GM18870 (cell line): Measurements from ENCODE around the gene UBE2E2.

Experiments used
- ATAC-seq: cut with Tn5 transposase; IDR thresholded peaks from one replicate; pipeline ENCODE4 v1.9.1; 2021; ENCODE audit warnings: moderate library complexity; ENCODE audit not compliant: unreplicated experiment

The UBE2E2 gene

GRCh38 chr3:23501201-23501802 lies 298.2 kb downstream of the UBE2E2 start:
- ATAC-seq = no peak

- no peak for ATAC-seq
Measured at GRCh38 chr3:23508464-23508863, 305.3 kb downstream of the UBE2E2 start.

GRCh38 chr3:23518441-23518840 lies 315.3 kb downstream of the UBE2E2 start:
- ATAC-seq = no peak

- ATAC-seq = peak; percentile 91
Measured at GRCh38 chr3:23519314-23520208, 316.4 kb downstream of the UBE2E2 start.

GRCh38 chr3:23527326-23527725 lies 324.2 kb downstream of the UBE2E2 start:
- ATAC-seq = no peak

- ATAC-seq = no peak
Measured at GRCh38 chr3:23533596-23533995, 330.5 kb downstream of the UBE2E2 start.

- ATAC-seq = no peak
Measured at GRCh38 chr3:23533996-23534395, 330.9 kb downstream of the UBE2E2 start.

GRCh38 chr3:23537101-23537551 lies 334.0 kb downstream of the UBE2E2 start:
- no peak for ATAC-seq

GRCh38 chr3:23539185-23539584 lies 336.1 kb downstream of the UBE2E2 start:
- ATAC-seq = no peak

- ATAC-seq = no peak
Measured at GRCh38 chr3:23540600-23540999, 337.5 kb downstream of the UBE2E2 start.

GRCh38 chr3:23542079-23542478 lies 339.0 kb downstream of the UBE2E2 start:
- ATAC-seq = no peak

GRCh38 chr3:23546181-23546580 lies 343.1 kb downstream of the UBE2E2 start:
- no peak for ATAC-seq

- ATAC-seq = no peak
Measured at GRCh38 chr3:23547905-23548650, 345.0 kb downstream of the UBE2E2 start.

- no peak for ATAC-seq
Measured at GRCh38 chr3:23548706-23549105, 345.6 kb downstream of the UBE2E2 start.

- no peak for ATAC-seq
Measured at GRCh38 chr3:23549148-23549910, 346.2 kb downstream of the UBE2E2 start.

- peak; percentile 78 for ATAC-seq
Measured at GRCh38 chr3:23550402-23550801, 347.3 kb downstream of the UBE2E2 start.

GRCh38 chr3:23552506-23552905 lies 349.4 kb downstream of the UBE2E2 start:
- ATAC-seq = no peak

GRCh38 chr3:23553353-23553752 lies 350.2 kb downstream of the UBE2E2 start:
- peak; percentile 52 for ATAC-seq

GRCh38 chr3:23565041-23565775 lies 362.1 kb downstream of the UBE2E2 start:
- ATAC-seq = no peak

- ATAC-seq = peak; percentile 46
Measured at GRCh38 chr3:23566499-23566898, 363.4 kb downstream of the UBE2E2 start.
